NCI-H2107 (cell line): Measurements from ENCODE around the gene BAZ1A.
"Not testable (repeated sequence)": the region's sequence is repeated elsewhere in the genome, so short reads cannot be mapped to it uniquely, and the experiment has no call there.

Experiments
- DNase-seq: peaks from one replicate; lab custom pipeline; 2025; lab: John Stamatoyannopoulos, UW

The BAZ1A gene

DNA sequence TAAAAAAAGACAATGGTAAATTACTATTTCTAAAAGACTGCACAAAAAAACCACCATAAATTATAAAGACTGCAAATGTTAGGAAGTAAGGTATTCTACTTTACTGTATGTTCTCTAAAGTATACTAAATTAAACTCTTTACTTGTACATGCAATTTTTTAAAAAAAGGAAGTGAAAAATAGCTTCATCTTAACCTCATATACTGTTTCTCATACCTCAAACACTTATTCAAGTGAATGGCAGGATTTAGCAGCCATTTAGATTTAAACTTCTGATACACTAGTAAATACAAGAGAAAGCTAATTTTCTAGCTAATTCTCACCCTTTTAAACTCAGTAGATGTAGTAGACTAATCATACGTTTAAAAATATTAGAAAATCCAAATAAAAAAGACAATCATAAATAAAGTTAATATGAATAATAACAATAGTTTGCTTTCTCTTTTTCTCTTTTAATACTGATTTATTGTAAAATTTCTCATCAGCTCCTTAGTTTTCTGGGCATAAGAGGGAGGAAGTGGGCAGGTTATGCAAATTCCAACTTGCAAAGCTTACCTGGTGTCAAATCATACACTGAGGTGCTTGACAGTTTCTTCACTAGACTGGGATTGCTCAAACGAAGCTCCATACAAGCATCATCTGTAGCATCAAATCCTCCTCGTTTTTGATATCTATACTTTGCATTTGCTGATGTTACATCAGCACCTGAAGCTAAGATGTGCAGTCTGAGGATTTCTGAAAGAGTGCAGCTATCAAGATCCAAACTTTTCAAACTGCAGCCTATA is 89.7 kb downstream of the BAZ1A start:
- DNase-seq: no peak

DNA sequence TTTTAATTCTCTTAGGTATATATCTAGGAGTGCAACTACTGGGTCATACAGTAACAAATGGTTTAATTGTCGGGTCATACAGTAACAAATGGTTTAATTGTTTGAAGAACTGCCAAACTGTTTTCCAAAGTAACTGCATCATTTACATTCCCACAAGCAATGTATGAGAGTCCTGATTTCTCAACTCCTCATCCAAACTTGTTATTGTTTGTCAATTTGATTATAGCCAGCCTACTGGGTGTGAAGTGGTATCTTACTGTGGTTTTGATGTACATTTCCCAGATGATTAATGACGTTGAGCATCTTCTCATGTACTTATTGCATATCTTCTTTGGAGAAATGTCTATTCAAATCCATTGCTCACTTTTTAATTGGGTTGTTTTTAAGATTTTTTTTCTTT is 93.1 kb downstream of the BAZ1A start:
- no peak for DNase-seq

DNA sequence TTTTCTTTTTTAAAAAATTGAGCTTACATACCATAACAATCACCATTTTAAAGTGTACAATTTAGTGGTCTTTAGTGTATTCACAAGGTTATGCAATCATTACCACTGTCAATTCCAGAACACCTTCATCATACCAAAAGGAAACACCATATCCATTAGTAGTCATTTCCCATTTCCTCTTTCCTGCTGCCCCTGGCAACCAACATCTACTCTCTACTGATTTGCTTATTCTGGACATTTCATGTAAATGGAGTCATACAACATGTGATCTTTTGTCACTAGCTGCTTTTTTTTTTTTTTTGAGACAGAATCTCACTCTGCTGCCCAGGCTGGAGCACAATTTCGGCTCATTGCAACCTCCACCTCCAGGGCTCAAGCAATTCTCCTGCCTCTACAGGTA is 93.9 kb downstream of the BAZ1A start:
- no peak for DNase-seq

DNA sequence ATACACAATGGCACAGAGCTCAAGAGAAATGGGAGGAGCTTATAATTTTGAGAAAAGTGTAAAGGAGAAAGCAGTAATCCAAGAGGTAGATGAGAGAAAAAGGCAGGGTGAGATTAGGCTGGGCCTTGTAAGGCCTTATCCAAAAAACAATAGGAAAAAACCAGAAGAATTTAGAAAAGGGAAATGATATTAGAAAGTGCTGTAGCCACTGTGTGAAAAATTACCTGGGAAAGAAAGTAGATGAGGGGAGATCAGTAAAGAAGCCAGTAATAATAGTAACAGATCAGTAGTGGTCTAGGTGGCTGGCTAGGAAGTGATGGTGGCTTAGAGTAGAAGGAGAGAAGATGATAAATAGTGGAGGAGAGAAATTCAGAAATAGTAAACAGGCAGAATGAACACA is 94.5 kb downstream of the BAZ1A start:
- DNase-seq: no peak

DNA sequence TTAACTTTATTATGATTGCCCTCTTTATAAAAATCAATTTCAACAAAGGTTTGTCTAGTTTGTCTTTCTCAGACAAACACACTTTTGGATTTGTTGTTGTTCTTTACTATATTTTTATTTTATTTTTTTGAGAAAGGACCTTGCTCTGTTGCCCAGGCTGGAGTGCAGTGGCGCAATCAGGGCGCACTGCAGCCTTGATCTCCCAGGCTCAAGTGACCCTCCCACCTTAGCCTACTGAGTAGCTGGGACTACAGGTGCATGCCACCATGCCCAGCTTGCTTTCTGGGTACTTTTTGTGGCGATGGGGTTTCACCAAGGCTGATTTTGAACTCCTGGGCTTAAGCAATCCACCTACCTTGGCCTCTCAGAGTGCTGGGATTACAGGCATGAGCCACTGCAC is 96.4 kb downstream of the BAZ1A start:
- no peak for DNase-seq

DNA sequence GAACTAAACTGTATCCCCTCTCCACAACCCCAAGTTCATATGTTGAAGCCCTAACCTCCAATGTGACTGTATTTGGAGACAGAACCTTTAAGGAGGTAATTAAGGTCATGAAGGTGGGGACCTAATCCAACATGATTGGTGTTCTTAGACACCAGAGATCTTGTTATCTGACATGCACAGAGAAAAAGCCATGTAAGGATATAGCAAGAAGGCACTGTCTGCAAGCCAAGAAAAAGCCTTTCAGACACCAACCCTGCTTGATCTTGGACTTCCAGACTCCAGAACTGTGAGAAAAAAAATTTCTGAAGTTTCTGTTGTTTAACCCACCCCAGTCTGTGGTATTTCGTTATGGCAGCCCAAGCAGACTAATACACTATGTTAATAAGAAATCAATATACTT is 98.5 kb downstream of the BAZ1A start:
- no peak for DNase-seq

DNA sequence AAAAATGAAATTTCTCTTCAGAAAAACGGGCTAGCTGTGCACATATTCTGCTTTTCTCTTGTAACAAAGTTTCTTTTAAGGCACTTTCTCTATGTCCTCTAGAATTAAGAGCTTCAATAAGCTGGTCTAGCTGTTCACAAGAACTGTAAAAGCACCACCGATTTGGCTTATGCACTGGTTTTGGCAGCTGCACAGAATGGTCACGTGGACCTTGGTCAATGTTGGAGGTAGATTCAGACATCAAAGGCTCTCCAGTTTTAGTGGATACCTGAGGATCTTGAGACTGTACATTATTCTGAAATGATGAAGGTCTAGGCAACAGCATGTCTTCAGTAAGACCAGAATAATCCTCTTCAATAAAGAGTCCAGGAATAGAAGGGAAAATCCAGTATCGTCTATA is 99.2 kb downstream of the BAZ1A start:
- DNase-seq: no peak

DNA sequence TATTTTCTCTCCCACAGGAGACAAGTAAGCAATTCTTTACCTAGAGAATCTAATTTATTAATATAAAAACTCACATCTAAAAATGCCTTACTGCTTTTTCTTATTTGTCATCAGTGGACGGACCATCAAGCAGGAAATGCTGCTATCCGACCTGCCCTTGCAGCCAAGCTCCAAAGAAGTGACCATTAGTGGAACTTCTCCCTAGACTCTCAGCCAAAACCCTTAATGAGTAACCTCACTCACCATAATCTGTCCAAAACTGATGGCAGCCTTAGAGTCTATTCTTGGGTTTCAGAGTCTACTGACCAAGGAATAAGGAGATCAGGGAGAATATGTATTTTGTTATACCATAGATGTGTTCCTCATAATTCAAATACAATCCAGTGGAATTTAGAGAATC is 99.8 kb downstream of the BAZ1A start:
- DNase-seq: no peak

DNA sequence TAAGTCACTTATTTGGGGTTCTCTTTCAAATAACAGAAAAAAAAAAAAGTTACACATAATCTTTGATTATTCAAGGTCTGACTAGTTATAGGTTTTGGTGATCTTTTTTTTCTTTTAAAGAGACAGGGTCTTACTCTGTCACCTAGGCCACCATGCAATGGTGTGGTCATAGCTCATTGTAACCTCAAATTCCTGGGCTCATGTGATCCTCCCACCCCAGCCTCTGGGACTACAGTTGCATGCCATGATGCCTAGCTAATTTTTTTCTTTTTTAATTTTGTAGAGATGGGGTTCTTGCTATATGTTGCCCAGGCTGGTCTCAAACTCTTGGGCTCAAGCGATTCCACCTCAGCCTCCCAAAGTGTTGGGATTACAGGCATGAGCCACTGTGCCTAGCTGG is 104.3 kb downstream of the BAZ1A start:
- DNase-seq: no peak

DNA sequence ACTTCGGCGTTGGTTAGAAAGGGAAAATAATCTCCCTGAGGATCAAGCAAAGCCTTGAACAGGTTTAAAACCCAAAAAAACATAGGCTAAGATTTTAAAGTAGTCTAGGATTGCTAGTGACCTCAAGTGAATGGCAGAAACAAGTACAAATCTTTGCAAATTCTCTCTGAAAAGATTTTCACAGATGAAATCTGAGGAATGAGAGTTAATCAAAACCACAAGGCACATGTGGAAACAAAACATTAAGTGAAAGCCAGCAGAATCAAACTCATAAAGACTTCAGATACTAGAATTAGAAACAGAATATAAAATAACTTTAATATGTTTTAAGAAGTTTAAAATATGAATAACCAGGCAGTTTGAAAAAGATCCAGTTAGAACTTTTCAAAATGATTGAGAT is 108.6 kb downstream of the BAZ1A start:
- no peak for DNase-seq

DNA sequence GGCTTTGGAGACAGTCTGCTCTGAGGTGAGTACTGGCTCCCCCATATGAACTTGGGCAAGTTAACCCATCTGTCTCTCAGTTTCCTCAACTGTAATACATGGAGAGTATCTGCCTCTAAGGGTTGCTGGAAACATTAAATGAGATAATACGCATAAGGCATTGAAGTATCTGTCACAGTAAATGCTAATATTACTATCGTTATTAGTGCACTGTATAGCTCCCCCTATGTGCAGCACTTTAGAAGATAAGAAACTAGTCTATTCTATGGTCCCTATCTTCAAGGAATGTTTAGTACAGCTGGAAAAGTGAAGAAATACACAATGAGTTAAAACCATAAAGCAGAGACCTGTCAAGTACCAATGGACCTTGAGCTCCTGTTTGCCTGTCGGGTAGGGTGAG is 109.1 kb downstream of the BAZ1A start:
- DNase-seq: no peak

DNA sequence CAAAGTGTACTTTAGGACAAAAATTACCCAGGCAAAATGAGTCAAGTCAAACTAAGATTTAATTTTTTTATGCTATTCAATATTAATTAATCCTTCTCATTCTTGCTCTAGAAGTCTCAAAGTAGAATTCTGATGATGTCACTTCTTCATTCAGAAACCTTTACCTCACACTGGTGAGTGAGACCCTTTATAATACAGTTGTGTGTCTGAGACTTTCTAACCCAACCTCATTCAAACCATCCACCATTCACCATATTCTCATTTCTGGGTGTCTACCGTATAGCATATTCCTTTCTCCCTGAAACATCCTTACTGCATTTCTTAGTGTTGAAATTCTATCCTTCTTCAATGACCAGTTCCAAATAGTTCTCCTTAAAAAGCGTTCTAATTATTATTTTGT is 119.9 kb downstream of the BAZ1A start:
- no peak for DNase-seq

DNA sequence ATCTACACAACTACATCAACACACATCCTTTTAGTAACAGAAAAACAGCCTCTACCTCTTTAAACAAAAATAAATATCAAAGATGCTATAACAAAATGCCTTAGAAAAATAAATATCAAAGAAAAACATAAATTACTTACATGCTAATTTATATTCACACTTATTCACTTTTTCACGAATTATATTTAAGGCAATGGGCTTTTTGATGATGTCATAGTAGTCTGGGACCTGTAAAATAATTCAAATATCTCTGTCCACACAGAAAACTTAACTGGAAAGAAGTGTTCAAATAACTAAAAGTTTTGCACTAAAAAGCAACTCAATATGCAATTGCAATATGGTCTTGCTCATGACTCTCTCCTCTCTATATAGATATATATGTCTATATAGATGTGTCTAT is 120.5 kb downstream of the BAZ1A start:
- DNase-seq: no peak

DNA sequence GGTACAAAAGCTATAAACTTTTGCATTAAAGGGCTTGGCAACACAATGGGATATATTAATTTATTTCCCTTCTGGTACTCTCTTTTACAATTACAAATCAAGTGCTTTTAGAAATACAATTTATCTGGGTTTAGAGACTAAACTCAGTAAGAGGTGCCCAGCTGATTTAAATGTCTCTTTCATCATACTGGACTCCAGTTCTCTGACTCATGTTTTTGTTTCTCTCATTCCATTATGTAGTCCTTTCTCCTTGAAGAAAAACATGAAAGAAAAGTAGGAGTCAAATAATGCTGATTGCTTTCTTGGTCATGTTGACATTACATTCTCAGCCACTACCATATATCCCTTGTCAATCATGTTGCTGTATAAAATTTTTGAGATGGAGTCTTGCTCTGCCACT is 124.5 kb downstream of the BAZ1A start:
- DNase-seq: no peak

DNA sequence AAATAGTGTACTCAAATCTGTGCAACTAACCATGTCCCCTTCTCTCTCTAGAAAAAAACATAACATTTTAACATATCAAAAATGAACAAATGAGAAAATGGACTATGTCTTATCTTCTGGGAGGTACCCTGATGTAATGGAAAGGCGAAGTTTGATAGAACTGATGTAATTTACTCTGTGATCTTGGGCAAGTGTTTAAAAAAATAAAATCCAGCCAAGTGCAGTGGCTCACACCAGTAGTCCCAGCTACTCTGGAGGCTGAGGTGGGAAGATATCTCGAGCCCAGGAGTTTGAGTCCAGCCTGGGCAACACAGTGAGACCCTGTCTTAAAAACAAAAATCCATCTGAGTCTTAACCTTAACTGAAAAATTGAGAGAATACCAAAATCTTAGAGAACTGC is 124.9 kb downstream of the BAZ1A start:
- no peak for DNase-seq

DNA sequence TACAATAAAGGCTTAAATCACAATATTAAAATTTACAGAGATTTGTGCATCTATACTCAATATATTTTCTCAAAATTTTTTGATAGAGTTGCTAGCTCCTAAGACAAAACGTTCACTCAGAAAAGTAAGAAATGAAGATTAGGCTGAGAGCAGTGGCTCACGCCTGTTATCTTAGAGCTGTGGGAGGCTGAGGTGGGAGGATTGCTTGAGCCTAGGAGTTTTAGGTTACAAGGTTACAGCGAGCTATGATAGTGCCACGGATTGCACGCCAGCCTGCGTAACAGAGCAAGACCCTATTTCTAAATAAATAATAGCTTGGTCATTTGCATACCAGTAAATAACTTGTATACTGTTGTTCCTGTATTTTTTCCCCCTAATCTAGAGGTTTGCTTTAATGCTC is 125.8 kb downstream of the BAZ1A start:
- no peak for DNase-seq

DNA sequence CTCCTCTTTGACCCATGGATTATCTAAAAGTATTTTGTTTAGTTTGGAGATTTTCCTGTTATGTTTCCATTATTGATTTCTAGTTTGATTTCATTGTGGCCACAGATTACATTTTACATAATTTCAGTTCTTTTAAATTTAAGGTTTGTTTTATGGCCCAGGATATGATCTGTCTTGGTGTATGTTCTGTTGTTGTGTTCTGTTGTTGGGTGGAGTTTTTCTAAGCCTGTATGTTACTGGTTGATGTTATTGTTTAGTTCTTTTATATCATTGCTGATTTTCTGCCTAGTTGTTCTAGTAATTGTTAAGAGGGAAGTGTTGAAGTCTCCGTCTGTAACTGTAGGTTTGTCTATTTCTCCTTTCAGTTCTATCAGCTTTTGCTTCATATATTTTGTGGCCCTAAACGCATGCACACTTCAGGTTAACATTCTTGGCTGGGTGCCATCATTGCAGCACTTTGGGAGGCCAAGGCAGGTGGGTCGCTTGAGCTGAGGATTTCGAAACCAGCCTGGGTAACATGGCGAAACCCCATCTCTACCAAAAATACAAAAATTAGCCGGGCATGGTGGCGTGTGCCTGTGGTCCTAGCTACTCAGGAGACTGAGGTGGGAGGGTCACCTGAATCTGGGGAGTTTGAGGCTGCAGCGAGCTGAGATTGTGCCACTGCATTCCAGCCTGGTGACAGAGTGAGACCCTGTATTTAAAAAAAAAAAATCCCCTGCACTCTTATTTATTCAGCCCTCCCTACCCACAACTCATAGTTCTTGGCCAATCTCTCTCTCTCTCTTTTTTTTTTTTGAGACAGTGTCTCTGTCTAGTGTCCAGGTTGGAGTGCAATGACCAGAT is 132.7 kb downstream of the BAZ1A start:
- DNase-seq: no peak

DNA sequence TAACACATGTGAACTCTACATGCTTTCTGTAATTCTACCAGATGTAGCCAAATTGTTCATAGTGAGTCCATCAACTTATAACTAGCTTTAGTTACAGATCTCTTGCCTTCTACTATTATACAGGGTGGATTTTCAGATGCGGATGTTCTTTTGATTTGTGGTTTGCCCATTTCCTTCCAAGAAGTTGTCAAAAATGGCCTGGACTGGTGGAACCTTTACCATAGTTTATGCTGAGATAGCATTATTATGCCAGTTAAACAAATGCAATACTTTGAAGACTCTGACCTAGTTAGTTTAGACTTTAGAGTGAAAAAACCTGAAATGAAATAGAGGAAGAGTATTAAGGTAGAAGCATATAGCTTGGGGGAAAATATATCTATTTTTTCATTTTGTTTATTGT is 133.3 kb downstream of the BAZ1A start:
- no peak for DNase-seq

DNA sequence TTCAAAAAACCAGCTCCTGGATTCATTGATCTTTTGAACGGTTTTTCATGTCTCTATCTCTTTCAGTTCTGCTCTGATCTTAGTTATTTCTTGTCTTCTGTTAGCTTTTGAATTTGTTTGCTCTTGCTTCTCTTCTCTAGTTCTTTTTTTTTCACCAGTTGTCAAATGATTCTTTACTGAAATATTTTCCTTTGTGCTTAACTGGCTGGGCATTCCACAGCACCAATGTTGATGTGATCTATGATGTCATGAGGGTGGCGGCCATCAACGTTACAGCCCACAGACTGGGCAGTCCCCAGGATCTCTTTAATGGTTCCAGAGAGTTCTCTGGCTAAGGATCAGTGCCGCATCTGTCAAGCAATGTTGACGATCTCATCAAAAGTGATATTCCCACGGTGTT is 135.0 kb downstream of the BAZ1A start:
- DNase-seq: not testable (repeated sequence)

DNA sequence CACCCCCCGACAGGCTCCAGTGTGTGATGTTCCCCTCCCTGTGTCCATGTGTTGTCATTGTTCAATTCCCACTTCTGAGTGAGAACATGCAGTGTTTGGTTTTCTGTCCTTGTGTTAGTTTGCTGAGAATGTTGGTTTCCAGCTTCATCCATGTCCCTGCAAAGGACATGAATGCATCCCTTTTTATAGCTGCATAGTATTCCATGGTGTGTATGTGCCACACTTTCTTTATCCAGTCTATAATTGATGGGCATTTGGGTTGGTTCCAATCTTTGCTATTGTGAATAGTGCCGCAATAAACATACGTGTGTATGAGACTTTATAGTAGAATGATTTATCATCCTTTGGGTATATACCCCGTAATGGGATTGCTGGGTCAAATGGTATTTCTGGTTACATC is 138.1 kb downstream of the BAZ1A start:
- not testable (repeated sequence) for DNase-seq

DNA sequence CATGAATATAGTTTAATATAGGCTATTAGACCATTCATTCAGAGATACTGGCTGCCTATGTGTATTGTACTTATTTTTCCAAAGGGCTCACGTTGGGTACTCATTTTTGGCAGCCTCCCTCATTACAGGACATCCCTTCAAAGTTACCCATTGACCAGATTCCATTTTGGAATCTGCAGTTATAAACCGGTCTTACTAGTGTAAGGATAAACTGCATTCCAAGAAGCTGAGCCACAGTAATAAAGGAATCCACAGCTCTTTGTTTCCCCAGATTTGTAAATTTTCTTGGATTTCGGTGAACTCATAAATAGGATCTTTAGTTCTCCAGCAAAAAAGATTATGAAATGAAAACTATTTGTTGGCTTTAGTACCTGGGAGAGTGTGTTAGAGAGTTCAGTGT is 141.9 kb downstream of the BAZ1A start:
- no peak for DNase-seq

DNA sequence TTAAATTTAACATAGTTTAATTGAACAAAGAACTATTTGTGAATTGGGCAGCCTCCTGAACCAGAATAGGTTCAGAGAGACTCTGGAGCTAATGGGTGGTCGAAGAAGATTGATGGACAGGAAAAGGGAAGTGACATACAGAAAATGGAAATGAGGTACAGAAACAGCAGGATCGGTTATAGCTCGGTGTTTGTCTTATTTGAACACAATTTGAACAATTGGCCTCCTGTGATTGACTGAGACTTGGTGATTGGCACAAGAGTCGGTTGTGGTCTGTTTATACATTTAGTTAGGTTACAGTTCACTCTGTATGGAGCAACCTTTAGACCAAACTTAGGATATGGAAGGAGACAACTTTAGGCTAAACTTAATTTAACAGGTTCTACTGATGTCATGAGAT is 142.4 kb downstream of the BAZ1A start:
- no peak for DNase-seq

DNA sequence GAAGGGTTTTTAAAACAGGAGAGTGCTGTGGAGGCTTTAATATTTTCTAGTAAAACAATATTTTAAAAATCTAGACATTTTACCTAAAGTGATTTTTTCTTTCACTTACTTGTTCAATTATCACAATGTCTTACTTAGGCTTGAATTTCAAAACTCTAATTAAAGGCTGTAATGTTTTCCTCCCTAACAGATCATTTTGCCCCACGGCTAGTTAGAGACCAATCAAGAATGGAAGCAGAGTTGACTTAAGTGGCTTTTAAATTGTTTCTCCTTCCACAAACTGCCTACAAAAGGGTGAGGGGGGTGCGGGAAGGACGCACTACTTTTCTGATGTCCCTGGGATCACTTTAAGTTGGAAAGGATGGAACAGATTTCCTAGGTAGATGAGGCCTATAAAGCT is 151.3 kb downstream of the BAZ1A start:
- no peak for DNase-seq
